DMS79 treated with DMSO at 0.1 percent for 48 hours (cell line): Measurements from ENCODE around the gene DDIAS.
"Not testable (repeated sequence)": the region's sequence is repeated elsewhere in the genome, so short reads cannot be mapped to it uniquely, and the experiment has no call there.

Experiments
- DNase-seq: peaks from one replicate; lab custom pipeline; 2025; lab: John Stamatoyannopoulos, UW

The DDIAS gene

DNA sequence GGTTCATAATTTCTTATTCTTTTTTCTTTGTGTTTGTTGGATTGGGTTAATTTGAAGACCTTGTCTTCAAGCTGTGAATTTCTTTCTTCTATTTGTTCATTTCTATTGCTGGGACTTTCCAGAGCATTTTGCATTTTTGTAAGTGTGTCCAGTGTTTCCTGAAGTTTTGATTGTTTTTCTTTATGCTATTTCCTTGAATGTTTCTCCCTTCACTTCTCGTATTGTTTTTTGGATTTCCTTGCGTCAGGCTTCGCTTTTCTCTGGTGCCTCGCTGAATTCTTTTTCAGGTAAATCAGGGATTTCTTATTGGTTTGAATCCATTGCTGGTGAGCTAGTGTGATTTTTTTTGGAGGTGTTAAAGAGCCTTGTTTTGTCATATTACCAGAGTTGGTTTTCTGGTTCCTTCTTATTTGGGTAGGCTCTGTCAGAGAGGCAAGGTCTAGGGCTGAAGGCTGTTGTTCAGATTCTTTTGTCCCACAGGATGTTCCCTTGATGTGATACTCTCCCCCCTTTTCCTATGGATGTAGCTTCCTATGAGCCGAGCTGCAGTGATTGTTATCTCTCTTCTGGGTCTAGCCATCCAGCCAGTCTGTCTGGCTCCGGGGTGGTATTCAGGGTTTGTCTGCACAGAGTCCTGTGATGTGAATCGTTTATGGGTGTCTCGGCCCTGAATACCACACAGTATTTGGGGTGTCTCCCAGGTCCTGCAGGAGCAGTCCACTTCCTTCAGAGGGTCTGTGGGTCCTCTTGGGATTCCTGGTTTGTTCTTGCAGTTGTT is 21.0 kb downstream of the DDIAS start:
- not testable (repeated sequence) for DNase-seq

DNA sequence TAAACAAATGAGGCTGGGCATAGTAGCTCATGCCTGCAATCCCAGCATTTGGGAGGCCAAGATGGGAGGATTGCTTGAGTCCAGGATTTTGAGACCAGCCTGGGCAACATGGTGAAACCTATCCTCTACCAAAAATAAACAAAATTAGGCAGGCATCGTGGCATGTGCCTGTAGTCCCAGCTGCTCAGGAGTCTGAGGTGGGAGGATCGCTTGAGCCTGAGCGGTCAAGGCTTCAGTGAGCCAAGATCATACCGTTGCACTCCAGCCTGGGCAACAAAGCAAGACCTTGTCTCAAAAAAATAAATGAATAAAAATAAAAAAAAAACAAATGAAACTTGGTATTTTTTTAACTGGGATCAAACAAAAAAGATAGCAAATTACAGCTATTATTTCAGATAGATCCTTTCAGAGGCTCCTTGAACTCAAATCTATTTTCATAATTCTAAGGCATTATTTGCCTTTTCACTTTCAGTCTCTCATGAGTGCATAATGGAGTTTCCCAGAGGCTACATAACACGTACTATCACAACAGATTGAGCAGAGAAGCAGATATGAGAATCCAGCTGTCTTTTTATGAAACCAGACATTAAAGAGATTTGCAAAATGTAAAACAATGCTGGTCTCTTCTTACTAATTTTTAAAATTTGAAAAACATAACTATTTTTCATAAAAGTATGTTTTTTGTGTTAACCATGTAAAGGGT is 23.1 kb downstream of the DDIAS start:
- DNase-seq, result no peak

DNA sequence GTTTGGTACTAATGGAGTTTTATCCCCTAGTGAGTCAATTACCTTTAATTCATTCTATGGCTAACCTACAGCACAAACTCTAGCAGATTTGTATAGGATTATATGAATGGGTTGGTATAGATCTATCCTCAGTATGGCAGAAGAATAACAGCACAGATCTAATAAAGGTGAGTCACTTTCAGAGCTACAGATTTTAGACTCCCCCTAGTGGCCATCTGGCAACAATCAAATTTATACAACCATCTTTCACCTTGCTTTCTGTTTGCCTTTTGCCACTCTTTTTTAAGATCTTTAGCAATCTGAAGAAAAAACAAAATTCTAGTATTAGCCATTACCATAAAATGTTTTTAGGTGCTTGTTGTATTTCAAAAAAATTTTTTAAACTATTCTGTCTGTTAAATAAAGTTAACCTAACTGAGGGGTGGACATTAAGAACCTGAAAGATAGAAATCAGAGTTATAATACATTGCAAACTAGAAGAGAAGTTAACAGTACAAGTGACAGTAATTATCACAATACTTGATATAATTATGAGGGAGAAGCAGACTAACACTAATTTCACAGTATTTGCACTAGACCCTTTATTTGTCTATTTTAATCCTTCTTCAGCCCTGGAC is 25.8 kb downstream of the DDIAS start:
- peak; percentile 57 for DNase-seq

DNA sequence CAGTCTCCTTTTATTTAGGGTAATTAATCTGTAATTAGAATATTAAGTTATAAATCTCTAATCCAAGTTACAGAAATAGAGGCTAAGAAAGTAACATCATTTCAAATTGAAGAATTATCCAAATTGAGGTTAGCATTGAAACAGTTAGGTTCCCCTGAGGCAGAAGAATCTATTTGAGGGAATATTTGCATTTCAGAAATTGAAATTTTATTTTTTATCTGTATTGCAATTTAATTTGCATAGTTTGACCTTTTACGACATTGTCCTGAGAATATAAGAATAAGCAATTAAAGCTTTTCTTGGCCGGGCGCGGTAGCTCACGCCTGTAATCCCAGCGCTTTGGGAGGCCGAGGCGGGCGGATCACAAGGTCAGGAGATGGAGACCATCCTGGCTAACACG is 27.6 kb downstream of the DDIAS start:
- no peak for DNase-seq

DNA sequence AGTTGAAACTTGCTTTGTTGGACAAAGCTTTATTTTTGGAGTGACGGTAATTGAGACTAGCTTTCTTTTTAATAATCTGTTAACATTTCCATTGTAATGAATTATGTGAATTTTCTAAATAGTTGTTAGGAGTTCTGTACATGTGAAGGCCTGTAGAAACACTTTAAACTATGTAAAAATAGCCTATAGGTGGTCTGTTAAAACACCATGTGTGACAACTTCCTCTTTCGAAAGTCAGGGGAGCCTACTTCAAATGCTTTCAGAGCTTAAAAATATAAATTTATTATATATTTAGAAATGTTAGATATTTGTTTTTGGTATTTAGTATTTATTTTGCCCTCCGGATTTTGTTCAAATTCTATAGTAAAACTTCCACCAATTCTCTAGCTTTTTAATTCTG is 28.7 kb downstream of the DDIAS start:
- no peak for DNase-seq

DNA sequence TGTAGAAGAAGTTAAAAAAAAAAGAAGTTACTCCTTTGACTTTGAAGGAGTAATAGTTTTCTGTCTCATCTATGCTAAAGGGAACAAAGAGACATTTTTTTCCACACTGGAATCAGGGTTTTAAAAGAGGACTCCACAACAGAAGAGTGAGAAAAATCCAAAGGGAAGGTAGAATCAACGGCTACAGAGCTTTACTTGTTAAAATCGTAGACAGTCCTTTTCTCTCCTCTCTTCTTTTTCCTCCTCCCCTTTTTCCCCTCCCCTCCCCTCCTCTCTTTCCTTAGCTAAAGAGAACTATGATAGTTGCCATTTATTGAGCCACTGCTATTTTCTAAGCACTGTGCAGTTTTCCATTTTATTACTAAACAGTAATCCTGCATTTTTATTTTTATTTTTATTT is 29.2 kb downstream of the DDIAS start:
- DNase-seq, result no peak

DNA sequence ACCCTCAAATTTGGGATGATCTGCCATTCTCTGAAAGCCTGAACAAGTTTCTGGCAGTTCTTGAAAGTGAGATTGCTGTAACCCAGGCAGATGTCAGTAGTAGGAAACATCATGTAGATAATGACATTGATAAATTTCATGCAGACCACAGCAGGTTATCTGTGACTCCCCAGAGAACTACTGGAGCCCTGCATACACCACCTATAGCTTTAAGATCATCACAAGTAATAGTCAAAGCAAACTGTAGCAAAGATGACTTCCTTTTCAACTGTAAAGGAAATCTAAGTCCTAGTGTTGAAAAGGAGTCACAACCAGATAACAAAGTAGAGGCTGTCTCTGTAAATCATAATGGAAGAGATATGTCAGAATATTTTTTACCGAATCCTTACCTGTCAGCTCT is 31.0 kb downstream of the DDIAS start:
- DNase-seq, result no peak

DNA sequence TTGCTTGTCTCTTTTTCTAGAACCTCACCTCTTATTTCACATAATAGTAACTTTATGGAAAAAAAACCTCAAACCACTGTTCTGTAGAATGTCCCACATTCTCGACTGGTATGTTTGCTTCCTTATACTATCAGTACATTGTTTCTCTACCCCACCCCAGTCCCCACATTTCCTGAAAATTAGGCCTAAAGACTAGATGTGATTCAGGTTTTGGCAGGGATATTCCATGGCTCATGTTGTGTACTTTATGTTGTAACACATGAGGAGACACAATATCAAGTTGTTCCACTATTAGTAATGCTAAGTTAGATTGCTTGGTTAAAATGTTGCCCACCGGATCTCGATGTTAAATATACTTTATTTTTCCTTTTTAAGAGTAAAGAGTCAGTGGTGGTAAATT is 34.7 kb downstream of the DDIAS start:
- DNase-seq, result no peak

DNA sequence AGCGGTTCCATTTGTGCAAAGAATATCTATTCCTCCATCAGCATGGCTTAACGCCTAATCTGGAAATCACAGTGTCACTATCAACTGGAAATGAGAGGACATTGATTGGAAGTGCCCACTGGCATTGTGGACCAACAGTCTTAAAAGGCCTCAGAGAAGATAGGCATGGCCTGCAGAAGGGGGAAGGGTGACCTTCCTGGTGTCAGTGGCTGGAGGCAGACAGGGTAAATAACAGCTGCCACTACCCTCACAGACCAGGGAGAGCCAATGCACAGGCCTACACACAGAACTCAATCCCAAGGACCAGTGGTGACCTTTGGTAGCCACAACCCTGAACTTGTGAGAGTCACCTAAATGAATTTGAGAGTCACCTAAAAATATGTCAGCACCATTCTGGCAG is 36.0 kb downstream of the DDIAS start:
- no peak for DNase-seq

DNA sequence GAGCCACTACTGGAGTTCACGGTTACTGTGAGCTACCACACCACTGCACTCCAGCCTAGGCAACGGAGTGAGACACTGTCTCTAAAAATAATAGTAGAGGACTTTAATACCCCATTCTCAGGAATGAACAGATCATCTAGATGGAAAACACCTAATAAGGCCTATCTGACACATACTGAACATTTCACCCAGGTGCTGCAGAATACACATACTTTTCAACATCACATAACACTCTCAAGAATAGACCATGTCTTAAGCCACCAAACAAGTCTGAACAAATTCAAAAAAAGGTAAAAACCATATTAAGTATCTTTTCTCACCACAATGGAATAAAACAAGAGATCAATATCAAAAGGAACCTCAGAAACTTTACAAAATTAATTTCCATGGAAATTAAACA is 37.9 kb downstream of the DDIAS start:
- no peak for DNase-seq

DNA sequence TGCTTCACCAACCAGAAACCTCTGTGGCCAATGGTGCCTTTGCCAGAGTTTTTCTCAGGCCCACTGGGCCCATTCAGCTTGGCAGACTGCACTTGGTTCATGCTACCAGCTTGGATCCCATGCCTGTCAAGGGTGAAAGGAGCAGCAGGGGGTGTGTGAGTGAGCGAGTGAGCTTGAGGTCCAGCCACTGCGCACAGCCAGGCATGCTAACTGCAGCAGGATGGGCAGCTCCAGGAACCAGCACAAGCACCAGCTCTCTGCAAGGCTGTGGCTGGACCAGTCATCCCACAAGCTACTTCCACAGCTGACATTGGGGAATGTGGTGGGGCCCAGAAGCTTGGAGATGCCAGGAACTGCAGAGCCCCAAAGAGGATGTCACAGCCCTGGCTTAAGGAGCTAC is 40.8 kb downstream of the DDIAS start:
- no peak for DNase-seq

DNA sequence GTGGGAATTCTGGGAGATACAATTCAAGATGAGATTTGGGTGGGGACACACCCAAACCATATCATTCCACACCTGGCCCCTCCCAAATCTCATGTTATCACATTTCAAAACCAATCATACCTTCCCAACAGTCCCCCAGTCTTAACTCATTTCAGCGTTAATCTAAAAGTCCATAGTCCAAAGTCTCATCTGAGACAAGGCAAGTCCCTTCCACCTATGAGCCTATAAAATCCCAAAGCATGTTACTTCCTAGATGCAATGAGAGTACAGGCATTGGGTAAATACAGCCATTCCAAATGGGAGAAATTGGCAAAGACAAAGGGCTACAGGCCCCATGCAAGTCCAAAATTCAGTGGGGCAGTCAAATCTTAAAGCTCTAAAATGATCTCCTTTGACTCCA is 41.9 kb downstream of the DDIAS start:
- not testable (repeated sequence) for DNase-seq

DNA sequence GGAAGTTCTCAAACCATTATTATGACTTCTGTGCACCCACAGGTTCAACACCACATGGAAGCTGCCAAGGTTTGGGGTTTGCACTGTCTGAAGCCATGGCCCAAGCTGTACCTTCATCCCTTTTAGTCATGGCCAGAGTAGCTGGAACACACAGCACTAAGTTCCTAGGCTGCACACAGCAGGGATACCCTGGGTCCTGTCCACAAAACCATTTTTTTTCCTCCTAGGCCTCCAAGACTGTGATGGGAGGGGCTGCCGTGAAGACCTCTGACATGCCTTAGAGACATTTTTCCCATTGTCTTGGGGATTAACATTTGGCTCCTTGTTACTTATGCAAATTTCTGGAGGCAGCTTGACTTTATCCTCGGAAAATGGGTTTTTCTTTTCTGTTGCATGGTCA is 42.7 kb downstream of the DDIAS start:
- no peak for DNase-seq

DNA sequence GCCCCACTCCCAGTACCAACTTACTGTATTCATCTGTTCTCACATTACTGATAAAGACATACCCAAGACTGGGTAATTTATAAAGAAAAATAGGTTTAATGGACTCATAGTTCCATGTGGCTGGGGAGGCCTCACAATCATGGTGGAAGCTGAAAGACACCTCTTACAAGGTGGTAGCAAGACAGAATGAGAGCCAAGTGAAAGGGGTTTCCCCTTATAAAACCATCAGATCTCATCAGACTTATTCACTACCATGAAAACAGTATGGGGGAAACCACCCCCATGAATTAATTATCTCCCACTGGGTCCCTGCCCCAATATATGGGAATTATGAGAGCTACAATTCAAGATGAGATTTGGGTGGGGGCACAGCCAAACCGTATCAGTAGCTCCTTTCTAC is 43.5 kb downstream of the DDIAS start:
- not testable (repeated sequence) for DNase-seq

DNA sequence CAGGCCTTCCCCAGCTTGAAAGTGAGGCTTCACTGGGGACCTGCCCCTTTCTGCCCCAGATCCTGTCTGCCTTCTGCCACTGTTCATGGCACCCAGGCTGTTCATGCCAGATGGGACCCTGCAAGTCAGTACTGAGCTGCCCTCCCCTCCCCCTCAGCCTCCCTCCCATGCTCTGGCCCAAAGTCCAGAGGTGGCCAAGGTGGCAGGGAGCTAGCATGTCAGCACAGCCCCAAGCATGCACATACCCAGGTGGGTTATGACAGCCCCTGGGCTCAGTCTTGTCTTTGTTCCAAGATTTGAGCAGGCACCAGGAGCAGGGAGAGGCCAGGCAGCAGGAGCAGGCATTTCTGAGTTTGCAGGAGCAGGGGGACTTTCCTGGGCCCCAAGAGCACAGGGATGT is 44.1 kb downstream of the DDIAS start:
- no peak for DNase-seq

DNA sequence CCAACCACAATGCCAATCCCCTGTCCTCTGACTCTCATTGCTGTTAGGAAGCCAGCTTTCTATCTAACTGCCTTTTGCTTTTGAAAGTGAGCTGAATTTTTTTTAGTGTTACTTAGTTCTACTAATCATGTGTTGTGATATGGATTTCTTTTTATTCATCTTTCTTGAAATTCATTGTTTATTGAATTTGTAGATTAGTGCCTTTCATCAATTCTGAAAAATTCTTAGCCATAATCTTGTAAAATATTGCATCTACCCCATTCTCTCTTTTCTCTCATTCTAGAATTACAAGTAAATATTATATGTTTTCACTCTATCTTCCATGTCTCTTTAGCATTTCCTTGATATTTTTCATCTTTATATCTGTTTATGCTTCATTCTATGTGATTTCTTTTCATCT is 47.8 kb downstream of the DDIAS start:
- no peak for DNase-seq

DNA sequence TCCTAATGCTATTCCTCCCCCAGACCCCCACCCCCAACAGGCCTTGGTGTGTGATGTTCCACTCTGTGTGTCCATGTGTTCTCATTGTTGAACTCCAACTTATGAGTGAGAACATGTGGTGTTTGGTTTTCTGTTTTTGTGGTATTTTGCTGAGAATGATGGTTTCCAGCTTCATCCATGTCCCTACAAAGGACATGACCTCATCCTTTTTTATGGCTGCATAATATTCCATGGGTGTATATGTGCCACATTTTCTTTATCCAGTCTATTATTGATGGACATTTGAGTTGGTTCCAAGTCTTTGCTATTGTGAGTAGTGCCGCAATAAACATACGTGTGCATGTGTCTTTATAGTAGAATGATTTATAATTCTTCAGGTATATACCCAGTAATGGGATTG is 49.0 kb downstream of the DDIAS start:
- DNase-seq, result not testable (repeated sequence)

DNA sequence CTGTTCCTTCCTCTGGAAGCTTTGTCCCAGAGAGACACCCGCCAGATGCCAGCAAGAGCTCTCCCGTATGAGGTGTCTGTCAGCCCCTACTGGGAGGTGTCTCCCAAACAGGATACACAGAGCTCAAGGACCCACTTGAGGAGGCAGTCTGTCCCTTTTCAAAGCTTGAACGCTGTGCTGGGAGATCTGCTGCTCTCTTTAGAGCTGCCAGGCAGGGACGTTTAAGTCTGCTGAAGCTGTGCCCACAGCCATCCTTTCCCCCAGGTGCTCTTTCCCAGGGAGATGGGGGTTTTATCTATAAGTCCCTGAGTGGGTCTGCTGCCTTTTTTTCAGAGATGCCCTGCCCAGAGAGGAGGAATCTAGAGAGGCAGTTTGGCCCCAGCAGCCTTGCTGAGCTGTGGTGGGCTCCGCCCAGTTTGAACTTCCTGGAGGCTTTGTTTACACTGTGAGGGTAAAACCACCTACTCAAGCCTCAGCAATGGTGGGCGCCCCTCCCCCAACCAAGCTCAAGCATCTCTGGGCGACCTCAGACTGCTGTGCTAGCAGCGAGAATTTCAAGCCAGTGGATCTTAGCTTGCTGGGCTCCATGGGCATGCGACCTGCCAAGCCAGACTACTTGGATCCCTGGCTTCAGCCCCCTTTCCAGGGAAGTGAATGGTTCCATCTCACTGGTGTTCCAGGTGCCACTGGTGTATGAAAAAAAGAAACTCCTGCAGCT is 54.4 kb downstream of the DDIAS start:
- DNase-seq, result peak; percentile 71

DNA sequence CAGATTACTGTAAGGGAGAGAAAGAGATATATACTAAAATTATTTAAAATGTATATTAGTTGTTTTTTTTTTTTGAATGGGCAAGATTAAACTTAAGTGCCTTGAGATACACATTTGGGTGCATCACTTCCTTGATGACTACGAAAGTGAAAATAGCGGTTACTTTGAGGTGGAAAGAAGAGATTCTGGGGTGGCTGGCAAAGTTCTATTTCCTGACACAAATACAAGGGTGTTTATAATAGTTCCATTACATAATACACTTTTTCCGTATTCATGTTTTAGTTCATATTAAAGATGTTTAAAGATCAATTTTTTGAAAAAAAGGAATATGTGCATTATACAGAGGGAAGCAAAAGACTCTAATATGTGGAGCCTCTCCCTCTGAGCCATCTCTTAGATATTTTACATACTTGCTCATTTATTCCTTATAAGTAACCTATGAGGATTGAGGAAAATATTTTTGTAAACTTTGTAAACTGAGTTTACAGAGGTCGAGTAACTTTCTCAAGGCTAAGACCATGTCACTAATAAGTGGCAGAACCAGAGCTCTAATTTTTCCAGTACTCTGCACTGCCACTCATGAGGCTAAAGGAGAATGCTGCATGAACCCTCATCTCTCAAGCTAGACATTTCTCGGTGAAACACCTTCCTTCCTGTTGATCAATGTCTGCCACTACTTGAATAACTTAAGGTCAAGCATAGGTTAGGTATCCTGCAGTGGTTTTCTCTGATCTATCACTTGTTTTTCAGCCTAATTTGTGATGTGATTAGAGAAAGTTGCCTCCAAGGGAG is 58.6 kb downstream of the DDIAS start:
- DNase-seq, result no peak

DNA sequence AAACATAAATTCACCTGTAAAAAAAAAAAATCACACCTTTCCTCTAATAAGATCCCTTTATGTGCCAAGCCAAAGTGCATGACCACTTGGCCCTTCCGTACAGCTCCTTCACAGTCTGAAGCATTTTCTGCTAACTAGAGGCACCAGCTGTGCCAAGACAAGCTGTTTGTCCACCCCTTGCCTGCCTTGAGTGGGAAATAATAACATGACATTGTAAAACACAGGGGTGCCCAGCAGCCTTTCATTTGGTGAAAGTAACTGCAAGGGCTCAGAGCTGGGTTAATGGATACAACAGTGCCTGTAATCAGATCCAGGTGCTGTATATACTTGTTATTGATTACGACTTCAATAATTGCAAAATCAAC is 59.2 kb downstream of the DDIAS start:
- DNase-seq, result peak; percentile 79

DNA sequence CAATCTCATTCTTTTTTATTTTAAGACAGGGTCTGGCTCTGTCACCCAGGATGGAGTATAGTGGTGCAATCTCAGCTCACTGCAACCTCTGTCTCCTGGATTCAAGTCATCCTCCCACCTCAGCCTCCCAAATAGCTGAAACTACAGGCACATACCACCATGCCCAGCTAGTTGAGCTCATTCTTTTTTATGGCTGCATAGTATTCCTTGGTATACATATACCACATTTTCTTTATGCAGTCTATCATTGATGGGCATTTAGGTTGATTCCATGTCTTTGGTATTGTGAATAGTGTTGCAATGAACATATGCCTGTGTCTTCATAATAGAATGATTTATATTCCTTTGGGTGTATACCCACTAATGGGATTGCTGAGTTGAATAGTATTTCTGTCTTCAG is 60.5 kb downstream of the DDIAS start:
- not testable (repeated sequence) for DNase-seq

DNA sequence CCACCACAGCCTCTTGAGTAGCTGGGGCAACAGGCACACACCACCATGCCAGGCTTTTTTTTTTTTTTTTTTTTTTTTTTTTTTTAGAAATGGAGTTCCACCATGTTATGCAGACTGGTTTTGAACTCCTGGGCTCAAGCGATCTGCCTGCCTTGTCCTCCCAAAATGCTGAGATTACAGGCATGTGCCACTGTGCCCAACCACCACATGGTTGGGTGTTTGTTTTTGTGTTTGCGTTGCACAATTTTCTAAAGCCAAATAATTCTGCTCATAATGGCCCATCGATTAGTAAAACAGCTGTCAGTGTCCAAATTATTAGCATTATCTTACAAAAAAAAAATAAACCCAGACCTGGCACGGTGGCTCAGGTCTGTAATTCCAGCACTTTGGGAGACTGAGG is 65.8 kb downstream of the DDIAS start:
- DNase-seq, result no peak
